IMR-90 (cell line): ENCODE results near the gene MUTYH. TPM values are rescaled to one million over a fixed set of nuclear protein-coding genes. Genes with fewer than 3 reads are reported as not detected.

ENCODE experiments used
- ATAC-seq: fragments of 200-7000 bp; cut with Tn5 transposase; 2 replicates; pipeline ENCODE4 v1.9.1; 2020; ENCODE audit warnings: low read depth, mild to moderate bottlenecking, moderate library complexity
- BruUV-seq: library from RNA; stranded (reverse); fragments of 400-500 nt; replicated peaks from 2 replicates; lab custom pipeline; 2021; lab: Mats Ljungman, UMichigan
- CTCF ChIA-PET: fragments of 300-600 bp; formaldehyde crosslinking; extraction: SDS; loops from one replicate; lab custom pipeline; 2021; ENCODE audit warnings: antibody characterized with exemption; lab: Yijun Ruan, JAX
- POLR2A ChIA-PET: fragments of 300-600 bp; sonication (Branson Sonifier 250); formaldehyde crosslinking; loops from one replicate; lab custom pipeline; 2022; ENCODE audit warnings: antibody characterized with exemption; ENCODE audit not compliant: unreplicated experiment; lab: Charles Lee
- DNase-seq: peaks from one replicate; pipeline ENCODE4 v3.0.0; 2013
- H2AFZ ChIP-seq: replicated peaks from 2 replicates; pipeline ENCODE3; 2013; ENCODE audit warnings: low read length, mild to moderate bottlenecking; ENCODE audit not compliant: poor library complexity
- H2AK5ac ChIP-seq: 2 replicates; pipeline ENCODE4 v1.6.1; 2013; ENCODE audit warnings: low read depth, low read length, inconsistent platforms
- H2AK9ac ChIP-seq: replicated peaks from 2 replicates; pipeline ENCODE3; 2013; ENCODE audit warnings: mild to moderate bottlenecking, low read depth, low read length, moderate library complexity; ENCODE audit not compliant: poor library complexity
- H2BK120ac ChIP-seq: 2 replicates; pipeline ENCODE4 v1.6.1; 2013; ENCODE audit warnings: low read depth, low read length, inconsistent platforms
- H2BK15ac ChIP-seq: 3 replicates; pipeline ENCODE4 v1.6.1; 2013; ENCODE audit warnings: low read depth, low read length, inconsistent platforms
- H2BK20ac ChIP-seq: 2 replicates; pipeline ENCODE4 v1.6.1; 2013; ENCODE audit warnings: low read depth, mild to moderate bottlenecking, inconsistent platforms, low read length, moderate library complexity
- H2BK5ac ChIP-seq: 2 replicates; pipeline ENCODE4 v1.6.1; 2013; ENCODE audit warnings: mild to moderate bottlenecking, low read depth, low read length, inconsistent platforms; ENCODE audit not compliant: poor library complexity, severe bottlenecking
- H3K14ac ChIP-seq: replicated peaks from 2 replicates; pipeline ENCODE4 v1.6.1; 2013; ENCODE audit warnings: low read depth, low read length, inconsistent platforms
- H3K18ac ChIP-seq: 2 replicates; pipeline ENCODE4 v1.6.1; 2013; ENCODE audit warnings: low read depth, low read length, control low read depth
- H3K23ac ChIP-seq: 2 replicates; pipeline ENCODE4 v1.6.1; 2013; ENCODE audit warnings: low read depth, low read length, inconsistent platforms
- H3K27ac ChIP-seq: 2 replicates; pipeline ENCODE4 v1.5.1; 2013; ENCODE audit warnings: mild to moderate bottlenecking, control low read depth, low read length; ENCODE audit not compliant: insufficient read depth
- H3K27me3 ChIP-seq: 2 replicates; pipeline ENCODE4 v1.6.1; 2013; ENCODE audit warnings: low read length; ENCODE audit not compliant: control insufficient read depth, insufficient read depth
- H3K36me3 ChIP-seq: 2 replicates; pipeline ENCODE4 v1.6.1; 2013; ENCODE audit warnings: low read length, mixed read lengths; ENCODE audit not compliant: control insufficient read depth, insufficient read depth
- H3K4ac ChIP-seq: 2 replicates; pipeline ENCODE4 v1.6.1; 2013; ENCODE audit warnings: low read depth, low read length, inconsistent platforms
- H3K4me1 ChIP-seq: 2 replicates; pipeline ENCODE4 v1.6.1; 2013; ENCODE audit warnings: low read length, mixed read lengths; ENCODE audit not compliant: control insufficient read depth, insufficient read depth
- H3K4me2 ChIP-seq: 2 replicates; pipeline ENCODE4 v1.6.1; 2013; ENCODE audit warnings: low read depth, mild to moderate bottlenecking, control low read depth, low read length, moderate library complexity
- H3K4me3 ChIP-seq: 2 replicates; pipeline ENCODE4 v1.5.1; 2013; ENCODE audit warnings: low read depth, mild to moderate bottlenecking, control low read depth, low read length, moderate library complexity; ENCODE audit not compliant: insufficient read depth
- H3K56ac ChIP-seq: 2 replicates; pipeline ENCODE4 v1.6.1; 2013; ENCODE audit warnings: low read length, inconsistent platforms; ENCODE audit not compliant: insufficient read depth; ENCODE audit errors: extremely low read depth
- H3K79me1 ChIP-seq, 2 experiments: 2 replicates each; pipeline ENCODE4 v1.6.1; 2013; ENCODE audit warnings: low read length in 2 of 2, inconsistent platforms in 1 of 2, low read depth in 1 of 2
- H3K9ac ChIP-seq: 2 replicates; pipeline ENCODE4 v1.6.1; 2013; ENCODE audit warnings: low read depth, low read length, control low read depth
- H3K9me1 ChIP-seq: 2 replicates; pipeline ENCODE4 v1.6.1; 2013; ENCODE audit warnings: low read length, inconsistent platforms; ENCODE audit not compliant: insufficient read depth
- H3K9me3 ChIP-seq: 2 replicates; pipeline ENCODE4 v1.6.1; 2013; ENCODE audit warnings: low read length; ENCODE audit not compliant: control insufficient read depth, insufficient read depth
- H4K20me1 ChIP-seq: 2 replicates; pipeline ENCODE4 v1.6.1; 2013; ENCODE audit warnings: low read length, inconsistent platforms; ENCODE audit not compliant: insufficient read depth
- H4K5ac ChIP-seq: 2 replicates; pipeline ENCODE4 v1.6.1; 2013; ENCODE audit warnings: mild to moderate bottlenecking, low read depth, low read length, control low read depth
- H4K8ac ChIP-seq, 2 experiments: 2 replicates each; pipeline ENCODE4 v1.6.1; 2013; ENCODE audit warnings: low read depth in 2 of 2, low read length in 2 of 2, control low read depth in 1 of 2, inconsistent platforms in 1 of 2
- H4K91ac ChIP-seq: 2 replicates; pipeline ENCODE4 v1.6.1; 2013; ENCODE audit warnings: low read depth, low read length, inconsistent platforms; ENCODE audit not compliant: insufficient read depth
- CHD1 ChIP-seq: IDR thresholded peaks from 2 replicates; pipeline ENCODE4 v1.6.1; 2012; ENCODE audit warnings: low read depth, low read length, improper control_type of control experiment
- MXI1 ChIP-seq: IDR thresholded peaks from 2 replicates; pipeline ENCODE4 v1.6.1; 2012; ENCODE audit warnings: low read depth, mild to moderate bottlenecking, low read length, moderate library complexity, borderline replicate concordance
- NFE2L2 ChIP-seq: fragments of 150-350 bp; IDR thresholded peaks from 2 replicates; pipeline ENCODE4 v1.6.1; 2016; ENCODE audit warnings: low read depth, mild to moderate bottlenecking, low read length
- SMC3 ChIP-seq: fragments of 150-350 bp; IDR thresholded peaks from 2 replicates; pipeline ENCODE4 v1.6.1; 2016; ENCODE audit warnings: low read depth, mild to moderate bottlenecking, antibody characterized with exemption, low read length, moderate library complexity
- WGBS, 2 experiments: methylation state at CpG; one replicate each; pipeline versions ENCODE4 v1.1.5 to v1.1.7; 2013; ENCODE audit warnings: missing lambda C conversion rate in 2 of 2; ENCODE audit not compliant: insufficient read length in 1 of 2; ENCODE audit errors: extremely low coverage in 2 of 2; 5-methylcytosine and 5-hydroxymethylcytosine counted together
- dilution Hi-C: fragments of 300-500 bp; cut with HindIII; formaldehyde crosslinking; loops from one replicate; pipeline ENCODE4 v1.14.3; 2018; ENCODE audit warnings: low sequenced_read_pairs; ENCODE audit not compliant: unreplicated experiment
- in situ Hi-C: fragments of 300-500 bp; cut with MboI; formaldehyde crosslinking; loops from 3 replicates; pipeline ENCODE4 v1.14.3; 2019; ENCODE audit warnings: low sequenced_read_pairs, inconsistent platforms, mixed read lengths
- intact Hi-C: fragments of 100-400 bp; cut with micrococcal nuclease; formaldehyde crosslinking; loops from 2 replicates; pipeline ENCODE4 v1.10.0; 2022
- polyA plus RNA-seq, 3 experiments: library from polyadenylated mRNA; depleted of rRNA; stranded (reverse); fragments of >200 nt; gene quantifications; 2 replicates each; pipeline ENCODE4 v1.2.3, GENCODE V29; 2012; ENCODE audit warnings: low replicate concordance in 1 of 3
- total RNA-seq: library from RNA; depleted of rRNA; stranded (reverse); fragments of >200 nt; gene quantifications from 2 replicates; pipeline ENCODE4 v1.2.3, GENCODE V29; 2012

MUTYH gene
- total and polyA plus RNA-seq, 2 of the 4 experiments (the other 2 are of a cell fraction): 9.1 to 14.6 TPM

DNA sequence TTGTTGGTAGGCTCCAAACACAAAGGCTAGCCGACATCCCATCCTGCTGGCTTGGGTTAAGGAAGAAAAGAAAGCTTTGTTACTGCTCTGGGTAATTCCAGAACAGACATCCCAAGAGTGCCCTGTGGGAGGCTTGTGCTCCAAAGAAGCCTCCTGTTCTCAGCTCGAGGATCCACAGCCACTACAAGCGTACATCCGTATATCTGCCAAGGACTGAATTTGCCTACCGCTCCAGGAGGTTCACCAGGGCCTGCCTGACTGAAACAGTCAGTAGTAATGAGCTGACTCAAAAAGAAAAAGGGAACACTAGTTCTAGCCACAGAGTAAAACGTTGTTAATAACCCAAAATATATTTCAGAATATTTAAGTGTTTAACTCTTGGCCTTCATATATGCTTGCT, 24.8 kb upstream of the MUTYH start:
- no peaks in the 10 kb centered on the region for H3K27me3 ChIP-seq
- TF ChIP-seq MXI1 (no peak), SMC3 (no peak), CHD1 (no peak), NFE2L2 (no peak)
- no peak overlapping the region for H3K56ac ChIP-seq
- no peak overlapping the region for H2AK9ac ChIP-seq
- H3K4me3 ChIP-seq: no peak overlapping the region
- H2BK5ac ChIP-seq: no peak overlapping the region
- WGBS, 2 experiments: no CpG with 5 or more reads among the region's 6 CpGs
- H3K4me2 ChIP-seq: no peak overlapping the region
- no peak overlapping the region for H2AFZ ChIP-seq
- no peak overlapping the region for H4K91ac ChIP-seq
- no peak overlapping the region for H2BK120ac ChIP-seq
- no TSS peak for BruUV-seq
- H3K79me1 ChIP-seq: no peaks in the 10 kb centered on the region
- ATAC-seq: no peak
- H4K8ac ChIP-seq: no peak overlapping the region
- ChIA-PET POLR2A (no interaction called here), CTCF (interaction anchor here (0.6 to 1.3 kb wide), 2 partner anchors 9 to 126 kb away, joined by 3 to 8 read pairs; partner anchors contain the start of gene TESK2)
- H3K36me3 ChIP-seq: no peaks in the 10 kb centered on the region
- H3K9me3 ChIP-seq: no peaks in the 10 kb centered on the region
- H2BK20ac ChIP-seq: no peak overlapping the region
- H3K23ac ChIP-seq: no peak overlapping the region
- no peak overlapping the region for H3K9ac ChIP-seq
- H3K4me1 ChIP-seq: no peaks in the 10 kb centered on the region; the same call in 1 of the 2 replicates
- intact Hi-C loops: no loop called here
- H3K18ac ChIP-seq: no peak overlapping the region
- no peaks in the 10 kb centered on the region for H3K9me1 ChIP-seq
- no peak overlapping the region for H3K27ac ChIP-seq
- dilution Hi-C loops: no loop called here
- H4K20me1 ChIP-seq: no peaks in the 10 kb centered on the region
- no peak overlapping the region for H3K4ac ChIP-seq
- no peak for DNase-seq
- no peak overlapping the region for H4K5ac ChIP-seq
- in situ Hi-C loops: no loop called here
- H2AK5ac ChIP-seq: no peak overlapping the region
- H2BK15ac ChIP-seq: no peak overlapping the region
- no peak overlapping the region for H3K14ac ChIP-seq
